Endothelial cell of umbilical vein (primary cell): ENCODE measurements around the gene GNAZ. TPM values are rescaled to one million over a fixed set of nuclear protein-coding genes. Genes with fewer than 3 reads are reported as not detected.

Experiments
- BruUV-seq: library from RNA; stranded (reverse); fragments of 400-500 nt; replicated peaks from 2 replicates; lab custom pipeline; 2021; lab: Mats Ljungman, UMichigan
- CTCF ChIA-PET: fragments of 300-600, 350-600 bp; sonication (Branson Sonifier 250); formaldehyde crosslinking; loops from one replicate; lab custom pipeline; 2021; ENCODE audit warnings: antibody characterized with exemption, inconsistent platforms; lab: Charles Lee
- POLR2A ChIA-PET: fragments of 300-600, 350-600 bp; sonication (Branson Sonifier 250); formaldehyde crosslinking; loops from one replicate; lab custom pipeline; 2021; ENCODE audit warnings: antibody characterized with exemption, inconsistent platforms; lab: Charles Lee
- DNase-seq: peaks from one replicate; pipeline ENCODE4 v3.0.0-alpha.2; 2011; ENCODE audit warnings: low read depth, low spot score
- FAIRE-seq: peaks from 2 replicates; lab custom pipeline; 2011; peaks lifted over from hg19 to GRCh38; lab: Jason Lieb, UNC
- H2AFZ ChIP-seq: 2 replicates; pipeline ENCODE4 v1.6.0; 2012; ENCODE audit warnings: low read depth, low read length, control low read depth, inconsistent platforms
- H3K27ac ChIP-seq: 2 replicates; pipeline ENCODE4 v1.5.1; 2011; ENCODE audit warnings: low read depth, mild to moderate bottlenecking, control low read depth, low read length, moderate library complexity; ENCODE audit not compliant: insufficient read depth
- H3K27me3 ChIP-seq, 2 experiments: 2 replicates each; pipeline versions ENCODE4 v1.6.0 to v1.6.1; 2011; ENCODE audit warnings: low read length in 2 of 2, mixed read lengths in 1 of 2; ENCODE audit not compliant: control insufficient read depth in 2 of 2, insufficient read depth in 2 of 2
- H3K36me3 ChIP-seq, 2 experiments: 2 replicates in 1 of 2; 3 replicates in 1 of 2; pipeline ENCODE4 v1.5.1; 2011; ENCODE audit warnings: low read length in 2 of 2, mild to moderate bottlenecking in 1 of 2, moderate library complexity in 1 of 2; ENCODE audit not compliant: control insufficient read depth in 2 of 2, insufficient read depth in 2 of 2; ENCODE audit errors: extremely low read depth in 1 of 2
- H3K4me1 ChIP-seq: 3 replicates; pipeline ENCODE4 v1.5.1; 2011; ENCODE audit warnings: mild to moderate bottlenecking, low read length; ENCODE audit not compliant: control insufficient read depth, insufficient read depth; ENCODE audit errors: extremely low read depth
- H3K4me2 ChIP-seq: 2 replicates; pipeline ENCODE4 v1.6.1; 2011; ENCODE audit warnings: low read length, control low read depth, mixed read lengths; ENCODE audit not compliant: insufficient read depth
- H3K4me3 ChIP-seq, 3 experiments: fragments of 200-600 bp in 1 of 3; sonication (generic), shearing (Covaris generic) in 1 of 3; replicated peaks in 1 of 3; 2 replicates each; pipeline ENCODE4 v1.5.1; 2011 to 2016; ENCODE audit warnings: control low read depth in 3 of 3, low read length in 3 of 3, mild to moderate bottlenecking in 2 of 3, inconsistent platforms in 1 of 3, low read depth in 1 of 3, moderate library complexity in 1 of 3; ENCODE audit not compliant: insufficient read depth in 1 of 3
- H3K79me2 ChIP-seq: 2 replicates; pipeline ENCODE4 v1.6.0; 2012; ENCODE audit warnings: low read length, inconsistent platforms; ENCODE audit not compliant: control insufficient read depth, insufficient read depth
- H3K9ac ChIP-seq: replicated peaks from 2 replicates; pipeline ENCODE3; 2011; ENCODE audit warnings: low read length, control low read depth; ENCODE audit not compliant: insufficient read depth; ENCODE audit errors: extremely low read depth
- H3K9me1 ChIP-seq: replicated peaks from 3 replicates; pipeline ENCODE4 v1.6.0; 2011; ENCODE audit warnings: mild to moderate bottlenecking, low read length; ENCODE audit not compliant: control insufficient read depth, insufficient read depth; ENCODE audit errors: extremely low read depth
- H3K9me3 ChIP-seq: replicated peaks from 2 replicates; pipeline ENCODE4 v1.5.1; 2012; ENCODE audit warnings: low read length, inconsistent platforms; ENCODE audit not compliant: control insufficient read depth, insufficient read depth
- H4K20me1 ChIP-seq: replicated peaks from 2 replicates; pipeline ENCODE3; 2011; ENCODE audit warnings: mild to moderate bottlenecking, low read length; ENCODE audit not compliant: control insufficient read depth, insufficient read depth; ENCODE audit errors: extremely low read depth
- CTCF ChIP-seq, 2 donors: IDR thresholded peaks; 1 replicate in 1 of 2; 2 replicates in 1 of 2; pipeline ENCODE4 v1.5.1; 2011; ENCODE audit warnings: low read length in 2 of 2, mild to moderate bottlenecking in 2 of 2, moderate library complexity in 2 of 2, control low read depth in 1 of 2, inconsistent platforms in 1 of 2, low read depth in 1 of 2; ENCODE audit not compliant: insufficient read depth in 1 of 2; ENCODE audit errors: extremely low read depth in 1 of 2
- EZH2 ChIP-seq: IDR thresholded peaks from 2 replicates; pipeline ENCODE4 v1.6.1; 2012; ENCODE audit warnings: borderline replicate concordance, low read depth, mild to moderate bottlenecking, moderate library complexity, low read length, inconsistent platforms; ENCODE audit not compliant: severe bottlenecking
- FOS ChIP-seq: IDR thresholded peaks from 2 replicates; pipeline ENCODE4 v1.6.1; 2011; ENCODE audit warnings: mild to moderate bottlenecking, low read length, moderate library complexity, borderline replicate concordance; ENCODE audit not compliant: insufficient read depth
- GATA2 ChIP-seq: IDR thresholded peaks from 2 replicates; pipeline ENCODE4 v1.7.0; 2011; ENCODE audit warnings: low read depth, mild to moderate bottlenecking, moderate library complexity, mixed read lengths, low read length; ENCODE audit not compliant: insufficient read length, insufficient read depth
- JUN ChIP-seq: IDR thresholded peaks from 2 replicates; pipeline ENCODE4 v1.6.1; 2011; ENCODE audit warnings: borderline replicate concordance, low read depth; ENCODE audit not compliant: insufficient read length, insufficient read depth
- MAX ChIP-seq: IDR thresholded peaks from 2 replicates; pipeline ENCODE4 v1.6.1; 2011; ENCODE audit not compliant: insufficient read depth, insufficient read length
- MYC ChIP-seq: IDR thresholded peaks from one replicate; pipeline ENCODE4 v1.6.1; 2011; ENCODE audit warnings: mild to moderate bottlenecking, low read depth, low read length
- POLR2A ChIP-seq: IDR thresholded peaks from 2 replicates; pipeline ENCODE4 v1.6.1; 2012; ENCODE audit warnings: low read depth, mild to moderate bottlenecking, control low read depth, low read length
- POLR2AphosphoS5 ChIP-seq: IDR thresholded peaks from 2 replicates; pipeline ENCODE4 v1.6.1; 2012; ENCODE audit warnings: low read depth, mild to moderate bottlenecking, control low read depth, low read length, moderate library complexity; ENCODE audit not compliant: insufficient read depth
- dilution Hi-C: fragments of 300-500 bp; cut with MboI; formaldehyde crosslinking; loops from one replicate; pipeline ENCODE4 v1.15.0; 2019; ENCODE audit warnings: low sequenced_read_pairs; ENCODE audit not compliant: extremely low pct_ligation_motif_present
- intact Hi-C: fragments of 100-400 bp; cut with micrococcal nuclease; formaldehyde crosslinking; loops from one replicate; pipeline ENCODE4 v1.10.0; 2022
- polyA plus RNA-seq, 4 experiments: library from polyadenylated mRNA; depleted of rRNA in 3 of 4; stranded (reverse) in 3 of 4; unstranded in 1 of 4; fragments of >200 nt; gene quantifications; 2 replicates each; pipeline versions ENCODE4 v1.2.1 to v1.2.3, GENCODE V29; 2011 to 2012; ENCODE audit warnings: missing spikeins in 1 of 4
- total RNA-seq: library from RNA; stranded (reverse); gene quantifications from 2 replicates; pipeline ENCODE4 v1.2.3, GENCODE V29; 2021

GNAZ gene
- total and polyA plus RNA-seq, 2 donors (not counting 3 experiments of a cell fraction or from before 2014, with no cell fraction given), result 0.44 to 0.86 TPM

- Histone ChIP-seq H4K20me1 (no peaks in the 10 kb centered on the region), H3K4me3 (no peak overlapping the region), H3K27ac (no peak overlapping the region), H3K36me3 (no peaks in the 10 kb centered on the region), H2AFZ (no peak overlapping the region), H3K27me3 (no peaks in the 10 kb centered on the region), H3K4me2 (no peak overlapping the region), H3K4me1 (no peaks in the 10 kb centered on the region), H3K9me3 (no peaks in the 10 kb centered on the region), H3K79me2 (no peaks in the 10 kb centered on the region), H3K9ac (no peak overlapping the region), H3K9me1 (no peaks in the 10 kb centered on the region)
- intact Hi-C loops, result no loop called here
- BruUV-seq, result no TSS peak
- CTCF ChIA-PET, result interaction anchor here (1.1 to 3.1 kb wide), 2 partner anchors 19 to 231 kb away, joined by 3 to 11 read pairs; no protein-coding TSS in a partner anchor
- DNase-seq, result no peak
- dilution Hi-C loops, result no loop called here
- POLR2A ChIA-PET, result interaction anchor here (0.7 kb wide), 1 partner anchor 268 kb away, joined by 6 read pairs; no protein-coding TSS in a partner anchor
- TF ChIP-seq GATA2 (no peak), EZH2 (no peak), POLR2AphosphoS5 (no peak), POLR2A (no peak), JUN (no peak)
- FAIRE-seq, result no peak
Measured at GRCh38 chr22:23155143-23155542, 84.8 kb downstream of the GNAZ start.

GRCh38 chr22:23155831-23156230, 85.5 kb downstream of the GNAZ start:
- no peaks in the 10 kb centered on the region for H3K27me3 ChIP-seq
- no peak for DNase-seq
- no peaks in the 10 kb centered on the region for H3K79me2 ChIP-seq
- H4K20me1 ChIP-seq, result no peaks in the 10 kb centered on the region
- POLR2A ChIA-PET, result no interaction called here
- dilution Hi-C loops (no loop called here), intact Hi-C loops (no loop called here)
- H3K27ac ChIP-seq, result no peak overlapping the region
- no peak overlapping the region for H3K9ac ChIP-seq
- H3K36me3 ChIP-seq, result no peaks in the 10 kb centered on the region
- no peaks in the 10 kb centered on the region for H3K9me3 ChIP-seq
- no peaks in the 10 kb centered on the region for H3K9me1 ChIP-seq
- H3K4me1 ChIP-seq, result no peaks in the 10 kb centered on the region
- CTCF ChIA-PET, result interaction anchor here (1.1 to 3.1 kb wide), 4 partner anchors 10 to 230 kb away, joined by 3 to 15 read pairs (median 8); partner anchors contain the start of gene RAB36
- no peak overlapping the region for H3K4me2 ChIP-seq
- BruUV-seq, result no TSS peak
- FAIRE-seq, result no peak
- no peak overlapping the region for H3K4me3 ChIP-seq
- H2AFZ ChIP-seq, result no peak overlapping the region
- no peak for TF ChIP-seq POLR2A
- no peak for TF ChIP-seq JUN
- no peak for TF ChIP-seq CTCF (IDR thresholded peaks at IDR 0.05; ENCODE audit: extremely low read depth in 1 of 2, insufficient read depth in 1 of 2, low read depth in 1 of 2, low read length in 2 of 2)
- no peak for TF ChIP-seq FOS
- no peak for TF ChIP-seq POLR2AphosphoS5
- TF ChIP-seq EZH2, result no peak
- TF ChIP-seq MAX, result no peak
- no peak for TF ChIP-seq GATA2
- TF ChIP-seq MYC, result no peak
